Astrocyte of the hippocampus (primary cell): ENCODE data around the gene IKZF4.

Source experiments
- DNase-seq: peaks from one replicate; pipeline ENCODE4 v3.0.0; 2011; ENCODE audit warnings: low read depth, low spot score

Gene IKZF4

GRCh38 chr12:56082967-56083366, 62.1 kb downstream of the IKZF4 start:
- no peak for DNase-seq

- no peak for DNase-seq
These were observed 64.2 kb downstream of the IKZF4 start for GRCh38 chr12:56084958-56085543.

GRCh38 chr12:56086096-56086495, 65.3 kb downstream of the IKZF4 start:
- DNase-seq, result no peak

- DNase-seq, result no peak
These were observed 65.8 kb downstream of the IKZF4 start for GRCh38 chr12:56086608-56087007.

- DNase-seq, result no peak
These were observed 66.4 kb downstream of the IKZF4 start for GRCh38 chr12:56087220-56087619.
